HepG2 (cell line): ENCODE measurements around the gene LRP10. TPM values are rescaled to one million over a fixed set of nuclear protein-coding genes. Genes with fewer than 3 reads are reported as not detected.

Source experiments
- ATAC-seq: fragments of 200-7000 bp; cut with Tn5 transposase; 3 replicates; pipeline ENCODE4 v1.9.1; 2020; ENCODE audit warnings: mild to moderate bottlenecking, moderate library complexity
- BruUV-seq: library from RNA; stranded (reverse); fragments of 400-500 nt; replicated peaks from 2 replicates; lab custom pipeline; 2021; lab: Mats Ljungman, UMichigan
- CTCF ChIA-PET: fragments of 300-600 bp; formaldehyde crosslinking; extraction: SDS; loops from one replicate; lab custom pipeline; 2021; ENCODE audit warnings: low total read pairs, inconsistent platforms, low intra/inter-chr PET ratio; lab: Yijun Ruan, JAX
- POLR2A ChIA-PET: fragments of 350-600 bp; sonication (Branson Sonifier 250); formaldehyde crosslinking; loops from one replicate; lab custom pipeline; 2020; ENCODE audit warnings: antibody characterized with exemption, inconsistent platforms; lab: Yijun Ruan, JAX
- DNase-seq: peaks from one replicate; pipeline ENCODE4 v3.0.0-alpha.2; 2015; ENCODE audit warnings: low spot score
- FAIRE-seq: peaks from 3 replicates; lab custom pipeline; 2011; peaks lifted over from hg19 to GRCh38; lab: Jason Lieb, UNC
- H2AFZ ChIP-seq: one replicate; pipeline ENCODE4 v1.6.1; 2011; ENCODE audit warnings: low read length, inconsistent platforms
- H3K27ac ChIP-seq: fragments of 300-600 bp; 3 replicates; pipeline ENCODE4 v1.8.0; 2011; ENCODE audit warnings: mixed run types, mild to moderate bottlenecking, mixed read lengths, low read length, inconsistent platforms; ENCODE audit not compliant: insufficient read depth; ENCODE audit errors: extremely low read length
- H3K27me3 ChIP-seq, 2 experiments: fragments of 200-600 bp in 1 of 2; 2 replicates in 1 of 2; 3 replicates in 1 of 2; pipeline versions ENCODE4 v1.6.0 to v1.8.0; 2011; ENCODE audit warnings: low read length in 2 of 2, mild to moderate bottlenecking in 2 of 2, moderate library complexity in 2 of 2, inconsistent platforms in 1 of 2; ENCODE audit not compliant: insufficient read depth in 2 of 2, control insufficient read depth in 1 of 2
- H3K36me3 ChIP-seq, 2 experiments: fragments of 200-600 bp in 1 of 2; replicated peaks in 1 of 2; 2 replicates in 1 of 2; 3 replicates in 1 of 2; pipeline versions ENCODE4 v1.5.1 to v1.8.0; 2011; ENCODE audit warnings: low read length in 2 of 2, inconsistent platforms in 1 of 2; ENCODE audit not compliant: insufficient read depth in 2 of 2, control insufficient read depth in 1 of 2
- H3K4me1 ChIP-seq: 2 replicates; pipeline ENCODE4 v1.5.1; 2012; ENCODE audit warnings: low read length, inconsistent platforms; ENCODE audit not compliant: insufficient read depth
- H3K4me2 ChIP-seq: 2 replicates; pipeline ENCODE4 v1.6.0; 2011; ENCODE audit warnings: low read depth, low read length, inconsistent platforms
- H3K4me3 ChIP-seq, 3 experiments: fragments of 200-600 bp in 1 of 3; sonication (generic), shearing (Covaris generic) in 1 of 3; replicated peaks in 1 of 3; 2 replicates each; pipeline ENCODE4 v1.5.1; 2011 to 2016; ENCODE audit warnings: low read length in 3 of 3, inconsistent platforms in 2 of 3, low read depth in 2 of 3, mild to moderate bottlenecking in 2 of 3, control low read depth in 1 of 3, mixed read lengths in 1 of 3; ENCODE audit not compliant: insufficient read depth in 1 of 3
- H3K79me2 ChIP-seq: one replicate; pipeline ENCODE4 v1.6.1; 2011; ENCODE audit warnings: low read length, inconsistent platforms; ENCODE audit not compliant: insufficient read depth
- H3K9ac ChIP-seq: 2 replicates; pipeline ENCODE4 v1.6.0; 2011; ENCODE audit warnings: mild to moderate bottlenecking, low read depth, low read length, inconsistent platforms; ENCODE audit not compliant: insufficient read depth
- H3K9me3 ChIP-seq: 2 replicates; pipeline ENCODE4 v1.5.1; 2012; ENCODE audit warnings: mild to moderate bottlenecking, low read length
- H4K20me1 ChIP-seq: 2 replicates; pipeline ENCODE4 v1.6.0; 2011; ENCODE audit warnings: inconsistent platforms, mild to moderate bottlenecking, low read length, moderate library complexity; ENCODE audit not compliant: insufficient read depth
- NCOA1 ChIP-seq: sonication (generic); formaldehyde crosslinking; IDR thresholded peaks from 2 replicates; pipeline ENCODE4 v1.9.0; 2021; ENCODE audit warnings: missing genetic modification reagents
- RORA ChIP-seq: sonication (generic); formaldehyde crosslinking; IDR thresholded peaks from 2 replicates; pipeline ENCODE4 v1.5.0; 2020; ENCODE audit warnings: mild to moderate bottlenecking, missing genetic modification reagents, moderate library complexity
- SKIL ChIP-seq: sonication (generic); formaldehyde crosslinking; IDR thresholded peaks from 2 replicates; pipeline ENCODE4 v1.8.0; 2022; ENCODE audit warnings: missing genetic modification reagents, mild to moderate bottlenecking, moderate library complexity, borderline replicate concordance
- SP2 ChIP-seq: sonication (generic); formaldehyde crosslinking; IDR thresholded peaks from 2 replicates; pipeline ENCODE4 v1.5.1; 2020; ENCODE audit warnings: mild to moderate bottlenecking, missing genetic modification reagents
- SP4 ChIP-seq: sonication (generic); formaldehyde crosslinking; IDR thresholded peaks from 2 replicates; pipeline ENCODE4 v1.8.1; 2023; ENCODE audit warnings: mild to moderate bottlenecking, missing genetic modification reagents
- ZBTB37 ChIP-seq: sonication (generic); formaldehyde crosslinking; IDR thresholded peaks from 2 replicates; pipeline ENCODE4 v1.4.0; 2020; ENCODE audit warnings: mild to moderate bottlenecking, missing genetic modification reagents
- ZNF710 ChIP-seq: sonication (generic); formaldehyde crosslinking; IDR thresholded peaks from 2 replicates; pipeline ENCODE4 v1.5.0; 2020; ENCODE audit warnings: mild to moderate bottlenecking, missing genetic modification reagents, borderline replicate concordance
- ZNF878 ChIP-seq: sonication (generic); formaldehyde crosslinking; IDR thresholded peaks from 2 replicates; pipeline ENCODE4 v1.8.1; 2023; ENCODE audit warnings: mild to moderate bottlenecking, missing genetic modification reagents, moderate library complexity
- WGBS: methylation state at CpG from one replicate; pipeline ENCODE4 v1.1.6; 2017; ENCODE audit warnings: low lambda C conversion rate; 5-methylcytosine and 5-hydroxymethylcytosine counted together
- in situ Hi-C: cut with HindIII; loops from 2 replicates; pipeline ENCODE4 v1.10.0; 2017; ENCODE audit warnings: low pct_unique_long_range_greater_than_20kb; ENCODE audit not compliant: extremely low pct_ligation_motif_present
- intact Hi-C: fragments of 100-400 bp; cut with micrococcal nuclease; formaldehyde crosslinking; loops from one replicate; pipeline ENCODE4 v1.10.0; 2022; ENCODE audit not compliant: unreplicated experiment
- polyA plus RNA-seq, 8 experiments: library from polyadenylated mRNA; depleted of rRNA in 3 of 8; stranded (reverse) in 7 of 8; unstranded in 1 of 8; fragments of >200 nt; fragmentation: Illumina TruSeq in 4 of 8; extraction: Trizol in 4 of 8; gene quantifications; 2 replicates each; pipeline versions ENCODE4 v1.2.1 to v1.2.3, GENCODE V29; 2011 to 2016; ENCODE audit warnings: low read depth in 4 of 8, missing spikeins in 1 of 8, mixed read lengths in 1 of 8; ENCODE audit not compliant: insufficient read depth in 1 of 8
- total RNA-seq, 5 experiments: library from RNA; depleted of rRNA; stranded (reverse); fragments of >200 nt; fragmentation: Illumina TruSeq; extraction: Trizol; gene quantifications; 2 replicates each; pipeline ENCODE4 v1.2.3, GENCODE V29; 2016; ENCODE audit warnings: low read depth in 1 of 5

The LRP10 gene
- total and polyA plus RNA-seq, 2 of the 13 experiments (the other 11 are each of a cell fraction or from before 2014, with no cell fraction given) = 16.9 to 45.2 TPM

- Histone ChIP-seq H3K36me3 (peaks cover 9 to 17% of the 10 kb centered on the region in 2 experiments), H3K79me2 (peaks cover 16% of the 10 kb centered on the region), H3K4me3 (peak overlapping the region; percentile 74 to 97 (median 88)), H3K4me2 (peak overlapping the region; percentile 87), H3K9me3 (no peaks in the 10 kb centered on the region), H3K27me3 (no peaks in the 10 kb centered on the region; a peak in 1 of 5 replicates), H3K4me1 (peaks cover 20% of the 10 kb centered on the region), H2AFZ (no peak overlapping the region), H3K27ac (peak overlapping the region; percentile 65), H4K20me1 (no peaks in the 10 kb centered on the region), H3K9ac (peak overlapping the region; percentile 90)
- ATAC-seq (peak; percentile 5), DNase-seq (no peak), FAIRE-seq (no peak)
- in situ Hi-C loops = no loop called here
- TSS peak; percentile 71 for BruUV-seq
- POLR2A ChIA-PET = interaction anchor here (0.6 to 3.7 kb wide), 26 partner anchors 8 to 490 kb away, joined by 3 to 29 read pairs (median 6); partner anchors contain the start of genes ACIN1, AJUBA, C14orf119 and DAD1
- WGBS = 14% methylated on average over 3 of the region's 3 CpGs
- intact Hi-C loops = no loop called here
- CTCF ChIA-PET = no interaction called here
- TF ChIP-seq NCOA1 (CRISPR knock-in tag) (0 out of 2 replicates have a peak, but pooled peaks have one; percentile 79), ZBTB37 (0 out of 2 replicates have a peak, but pooled peaks have one; percentile 0), SP2 (no peak), SKIL (CRISPR knock-in tag) (no peak), SP4 (no peak), ZNF878 (0 out of 2 replicates have a peak, but pooled peaks have one; percentile 57), ZNF710 (CRISPR knock-in tag) (no peak), RORA (no peak)
- TF ChIP-seq, all 625 proteins: peak for 3
Observed at GRCh38 chr14:22830443-22831010, 41.0 kb upstream of the LRP10 start.
